Measurements from ENCODE around the gene CYP1B1. TPM values are rescaled to one million over a fixed set of nuclear protein-coding genes. Genes with fewer than 3 reads are reported as not detected.
A peak's percentile ranks its signal among the peaks of the same experiment; 100 is the strongest.

CYP1B1 gene
- total and polyA plus RNA-seq, 2 of the 13 experiments (the other 11 are each of a cell fraction or from before 2014, with no cell fraction given), result not detected

GRCh38 chr2:38095996-38096861, 20.3 kb upstream of the CYP1B1 start:
- Histone ChIP-seq H3K4me2 (ENCODE audit: low read depth, low read length) (no peak overlapping the region), H3K36me3 (replicated peaks in 1 of 2; ENCODE audit: control insufficient read depth in 1 of 2, insufficient read depth in 2 of 2, low read length in 2 of 2) (no peaks in the 10 kb centered on the region), H3K4me1 (ENCODE audit: insufficient read depth, low read length) (peaks cover 7% of the 10 kb centered on the region; the same call in 1 of the 2 replicates), H2AFZ (ENCODE audit: low read length) (no peak overlapping the region), H3K9ac (ENCODE audit: insufficient read depth, low read depth, low read length) (no peak overlapping the region), H3K27me3 (ENCODE audit: control insufficient read depth in 1 of 2, insufficient read depth in 2 of 2, low read length in 2 of 2) (peaks cover 0 to 37% of the 10 kb centered on the region in 2 experiments; a peak in 3 of 5 replicates), H3K79me2 (ENCODE audit: insufficient read depth, low read length) (no peaks in the 10 kb centered on the region), H3K4me3 (replicated peaks in 1 of 3; ENCODE audit: insufficient read depth in 1 of 3, low read depth in 2 of 3, low read length in 3 of 3) (no peak overlapping the region), H4K20me1 (ENCODE audit: insufficient read depth, low read length) (no peaks in the 10 kb centered on the region), H3K27ac (ENCODE audit: extremely low read length, insufficient read depth, low read length) (no peak overlapping the region), H3K9me3 (ENCODE audit: low read length) (no peaks in the 10 kb centered on the region)
- ChIA-PET CTCF (ENCODE audit: low intra/inter-chr PET ratio, low total read pairs) (no interaction called here), POLR2A (no interaction called here)
- no TSS peak for BruUV-seq (replicated peaks)
- in situ Hi-C loops (cut with HindIII; ENCODE audit: extremely low pct_ligation_motif_present, low pct_unique_long_range_greater_than_20kb), result no loop called here
- DNase-seq (ENCODE audit: low spot score), result no peak
- TF ChIP-seq ZFYVE20 (CRISPR knock-in tag; IDR thresholded peaks at IDR 0.05; ENCODE audit: borderline replicate concordance, low read depth), result no peak
- TF ChIP-seq POLR2AphosphoS5 (IDR thresholded peaks at IDR 0.05; ENCODE audit: low read depth, low read length), result no peak
- TF ChIP-seq MED1 (CRISPR knock-in tag; IDR thresholded peaks at IDR 0.05), result no peak
- TF ChIP-seq GATA4 (IDR thresholded peaks at IDR 0.05; ENCODE audit: borderline replicate concordance, low read depth), result no peak
- TF ChIP-seq HIVEP1 (CRISPR knock-in tag; IDR thresholded peaks at IDR 0.05), result no peak
- no peak for TF ChIP-seq CAMTA2 (CRISPR knock-in tag; IDR thresholded peaks at IDR 0.05; ENCODE audit: borderline replicate concordance)
- no peak for TF ChIP-seq NRL (CRISPR knock-in tag; IDR thresholded peaks at IDR 0.05; ENCODE audit: borderline replicate concordance)
- WGBS (ENCODE audit: low lambda C conversion rate), result 45% methylated on average over 19 of the region's 19 CpGs
- intact Hi-C loops (cut with micrococcal nuclease; ENCODE audit: unreplicated experiment), result no loop called here
- peak; percentile 28; the same call in 1 of the 3 replicates for ATAC-seq
- no peak for FAIRE-seq
